HepG2 (cell line): ENCODE data around the gene LYRM1. TPM values are rescaled to one million over a fixed set of nuclear protein-coding genes. Genes with fewer than 3 reads are reported as not detected.
A peak's percentile ranks its signal among the peaks of the same experiment; 100 is the strongest.

ENCODE experiments used
- DRAP1 ChIP-seq: IDR thresholded peaks from 2 replicates; pipeline ENCODE4 v1.6.1; 2016; ENCODE audit warnings: missing genetic modification reagents, missing compliant biosample characterization
- GATAD2A ChIP-seq: IDR thresholded peaks from 2 replicates; pipeline ENCODE4 v1.6.1; 2016
- GPN1 ChIP-seq: sonication (generic); formaldehyde crosslinking; IDR thresholded peaks from 2 replicates; pipeline ENCODE4 v1.5.1; 2020; ENCODE audit warnings: missing genetic modification reagents, borderline replicate concordance
- HDAC6 ChIP-seq: fragments of 200-600 bp; sonication (generic); IDR thresholded peaks from 2 replicates; pipeline ENCODE4 v1.7.0; 2017; ENCODE audit warnings: mild to moderate bottlenecking, antibody characterized with exemption, low read length, low read depth
- MTA1 ChIP-seq: sonication (generic); formaldehyde crosslinking; IDR thresholded peaks from 2 replicates; pipeline ENCODE4 v1.4.0; 2020; ENCODE audit warnings: missing genetic modification reagents, mild to moderate bottlenecking, borderline replicate concordance
- NONO ChIP-seq, 2 experiments: fragments of 450-650 bp in 1 of 2; sonication (generic) in 1 of 2; formaldehyde crosslinking in 1 of 2; IDR thresholded peaks in 1 of 2; conservative IDR thresholded peaks in 1 of 2; 2 replicates each; pipeline versions ENCODE4 v1.6.1 to v1.8.0; 2017 to 2022; ENCODE audit warnings: mild to moderate bottlenecking in 1 of 2, missing genetic modification reagents in 1 of 2, moderate library complexity in 1 of 2
- TBL1XR1 ChIP-seq: fragments of 150-350 bp; IDR thresholded peaks from 2 replicates; pipeline ENCODE4 v1.6.1; 2014; ENCODE audit warnings: borderline replicate concordance, low read length; ENCODE audit not compliant: partially characterized antibody
- UBTF ChIP-seq: sonication (generic); formaldehyde crosslinking; IDR thresholded peaks from 2 replicates; pipeline ENCODE4 v1.4.0; 2020; ENCODE audit warnings: mild to moderate bottlenecking, missing genetic modification reagents
- ZMYM3 ChIP-seq: sonication (generic); formaldehyde crosslinking; IDR thresholded peaks from 2 replicates; pipeline ENCODE4 v1.5.1; 2020; ENCODE audit warnings: mild to moderate bottlenecking, missing genetic modification reagents
- ZMYM4 ChIP-seq: sonication (generic); formaldehyde crosslinking; IDR thresholded peaks from 2 replicates; pipeline ENCODE4 v1.8.1; 2023; ENCODE audit warnings: mild to moderate bottlenecking, missing genetic modification reagents
- ZNF274 ChIP-seq: sonication (generic); formaldehyde crosslinking; IDR thresholded peaks from 2 replicates; pipeline ENCODE4 v1.5.1; 2020; ENCODE audit warnings: mild to moderate bottlenecking, missing genetic modification reagents
- ZNF687 ChIP-seq: sonication (generic); formaldehyde crosslinking; IDR thresholded peaks from 2 replicates; pipeline ENCODE4 v1.5.1; 2020; ENCODE audit warnings: mild to moderate bottlenecking, missing genetic modification reagents, moderate library complexity
- ZNF747 ChIP-seq: sonication (generic); formaldehyde crosslinking; IDR thresholded peaks from 2 replicates; pipeline ENCODE4 v1.8.1; 2023; ENCODE audit warnings: missing genetic modification reagents, mild to moderate bottlenecking, borderline replicate concordance
- polyA plus RNA-seq, 8 experiments: library from polyadenylated mRNA; depleted of rRNA in 3 of 8; stranded (reverse) in 7 of 8; unstranded in 1 of 8; fragments of >200 nt; fragmentation: Illumina TruSeq in 4 of 8; extraction: Trizol in 4 of 8; gene quantifications; 2 replicates each; pipeline versions ENCODE4 v1.2.1 to v1.2.3, GENCODE V29; 2011 to 2016; ENCODE audit warnings: low read depth in 4 of 8, missing spikeins in 1 of 8, mixed read lengths in 1 of 8; ENCODE audit not compliant: insufficient read depth in 1 of 8
- total RNA-seq, 5 experiments: library from RNA; depleted of rRNA; stranded (reverse); fragments of >200 nt; fragmentation: Illumina TruSeq; extraction: Trizol; gene quantifications; 2 replicates each; pipeline ENCODE4 v1.2.3, GENCODE V29; 2016; ENCODE audit warnings: low read depth in 1 of 5
- TF ChIP-seq, protein P1 (sequence below): sonication (generic); formaldehyde crosslinking; IDR thresholded peaks from 2 replicates; pipeline ENCODE4 v1.5.0; 2020; ENCODE audit warnings: mild to moderate bottlenecking, missing genetic modification reagents
- TF ChIP-seq, protein P2 (sequence below): sonication (generic); formaldehyde crosslinking; IDR thresholded peaks from 2 replicates; pipeline ENCODE4 v1.9.0; 2022; ENCODE audit warnings: missing genetic modification reagents, mild to moderate bottlenecking, borderline replicate concordance
- TF ChIP-seq, protein P3 (sequence below): sonication (generic); formaldehyde crosslinking; IDR thresholded peaks from 2 replicates; pipeline ENCODE4 v1.4.0; 2020; ENCODE audit warnings: missing genetic modification reagents, mild to moderate bottlenecking, borderline replicate concordance

The LYRM1 gene
- total and polyA plus RNA-seq, 2 of the 13 experiments (the other 11 are each of a cell fraction or from before 2014, with no cell fraction given): 59.2 to 82.6 TPM

DNA sequence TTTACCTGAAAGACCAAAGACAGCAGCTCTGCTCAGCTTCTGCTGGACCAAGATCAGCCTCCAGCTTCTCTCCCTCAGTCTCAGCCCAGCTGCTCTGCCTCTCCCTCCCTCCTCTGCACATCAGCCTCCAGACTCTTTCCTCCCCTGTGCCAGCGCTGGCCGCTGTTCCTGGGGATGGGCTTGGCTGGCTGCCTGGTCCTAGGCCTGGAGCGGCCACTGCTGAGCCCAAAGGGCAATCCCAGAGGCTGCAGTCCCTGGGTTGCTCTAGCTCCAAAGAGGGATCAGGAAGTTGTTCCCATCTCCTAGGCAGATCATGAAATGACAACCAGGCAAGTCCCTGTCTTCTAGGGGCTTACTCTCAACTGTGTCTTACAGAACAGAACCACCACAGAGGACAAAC, 31.7 kb upstream of the LYRM1 start (continued):
- TF ChIP-seq GPN1 (CRISPR knock-in tag): no peak
- TF ChIP-seq ZMYM3: peak; percentile 83
- TF ChIP-seq, protein P1, sequence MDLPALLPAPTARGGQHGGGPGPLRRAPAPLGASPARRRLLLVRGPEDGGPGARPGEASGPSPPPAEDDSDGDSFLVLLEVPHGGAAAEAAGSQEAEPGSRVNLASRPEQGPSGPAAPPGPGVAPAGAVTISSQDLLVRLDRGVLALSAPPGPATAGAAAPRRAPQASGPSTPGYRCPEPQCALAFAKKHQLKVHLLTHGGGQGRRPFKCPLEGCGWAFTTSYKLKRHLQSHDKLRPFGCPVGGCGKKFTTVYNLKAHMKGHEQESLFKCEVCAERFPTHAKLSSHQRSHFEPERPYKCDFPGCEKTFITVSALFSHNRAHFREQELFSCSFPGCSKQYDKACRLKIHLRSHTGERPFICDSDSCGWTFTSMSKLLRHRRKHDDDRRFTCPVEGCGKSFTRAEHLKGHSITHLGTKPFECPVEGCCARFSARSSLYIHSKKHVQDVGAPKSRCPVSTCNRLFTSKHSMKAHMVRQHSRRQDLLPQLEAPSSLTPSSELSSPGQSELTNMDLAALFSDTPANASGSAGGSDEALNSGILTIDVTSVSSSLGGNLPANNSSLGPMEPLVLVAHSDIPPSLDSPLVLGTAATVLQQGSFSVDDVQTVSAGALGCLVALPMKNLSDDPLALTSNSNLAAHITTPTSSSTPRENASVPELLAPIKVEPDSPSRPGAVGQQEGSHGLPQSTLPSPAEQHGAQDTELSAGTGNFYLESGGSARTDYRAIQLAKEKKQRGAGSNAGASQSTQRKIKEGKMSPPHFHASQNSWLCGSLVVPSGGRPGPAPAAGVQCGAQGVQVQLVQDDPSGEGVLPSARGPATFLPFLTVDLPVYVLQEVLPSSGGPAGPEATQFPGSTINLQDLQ: no peak
- TF ChIP-seq MTA1: peak; percentile 44; the same call in 1 of the 2 replicates
- TF ChIP-seq UBTF: peak; percentile 72
- TF ChIP-seq ZMYM4: peak; percentile 47; the same call in 1 of the 2 replicates
- TF ChIP-seq ZNF274 (CRISPR knock-in tag): peak; percentile 76
- TF ChIP-seq NONO (IDR thresholded peaks at IDR 0.05): no peak
- TF ChIP-seq NONO (CRISPR knock-in tag; conservative IDR thresholded peaks at IDR 0.05): peak; percentile 59; the same call in 1 of the 2 replicates
- TF ChIP-seq DRAP1 (CRISPR knock-in tag): peak; percentile 29; the same call in 1 of the 2 replicates
- TF ChIP-seq, protein P2, sequence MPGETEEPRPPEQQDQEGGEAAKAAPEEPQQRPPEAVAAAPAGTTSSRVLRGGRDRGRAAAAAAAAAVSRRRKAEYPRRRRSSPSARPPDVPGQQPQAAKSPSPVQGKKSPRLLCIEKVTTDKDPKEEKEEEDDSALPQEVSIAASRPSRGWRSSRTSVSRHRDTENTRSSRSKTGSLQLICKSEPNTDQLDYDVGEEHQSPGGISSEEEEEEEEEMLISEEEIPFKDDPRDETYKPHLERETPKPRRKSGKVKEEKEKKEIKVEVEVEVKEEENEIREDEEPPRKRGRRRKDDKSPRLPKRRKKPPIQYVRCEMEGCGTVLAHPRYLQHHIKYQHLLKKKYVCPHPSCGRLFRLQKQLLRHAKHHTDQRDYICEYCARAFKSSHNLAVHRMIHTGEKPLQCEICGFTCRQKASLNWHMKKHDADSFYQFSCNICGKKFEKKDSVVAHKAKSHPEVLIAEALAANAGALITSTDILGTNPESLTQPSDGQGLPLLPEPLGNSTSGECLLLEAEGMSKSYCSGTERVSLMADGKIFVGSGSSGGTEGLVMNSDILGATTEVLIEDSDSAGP (CRISPR knock-in tag): peak; percentile 66; the same call in 1 of the 2 replicates
- TF ChIP-seq ZNF687: peak; percentile 92
- TF ChIP-seq HDAC6: no peak
- peak; percentile 54; the same call in 1 of the 2 replicates for TF ChIP-seq GATAD2A (CRISPR knock-in tag)
- no peak for TF ChIP-seq ZNF747 (CRISPR knock-in tag)
- TF ChIP-seq, protein P3, sequence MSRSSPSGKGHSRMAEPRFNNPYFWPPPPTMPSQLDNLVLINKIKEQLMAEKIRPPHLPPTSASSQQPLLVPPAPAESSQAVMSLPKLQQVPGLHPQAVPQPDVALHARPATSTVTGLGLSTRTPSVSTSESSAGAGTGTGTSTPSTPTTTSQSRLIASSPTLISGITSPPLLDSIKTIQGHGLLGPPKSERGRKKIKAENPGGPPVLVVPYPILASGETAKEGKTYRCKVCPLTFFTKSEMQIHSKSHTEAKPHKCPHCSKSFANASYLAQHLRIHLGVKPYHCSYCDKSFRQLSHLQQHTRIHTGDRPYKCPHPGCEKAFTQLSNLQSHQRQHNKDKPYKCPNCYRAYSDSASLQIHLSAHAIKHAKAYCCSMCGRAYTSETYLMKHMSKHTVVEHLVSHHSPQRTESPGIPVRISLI (CRISPR knock-in tag): no peak
- TF ChIP-seq TBL1XR1: no peak
